Cardiac septum (tissue), 1 donor: ENCODE results near the gene ENTPD8. TPM values are rescaled to one million over a fixed set of nuclear protein-coding genes. Genes with fewer than 3 reads are reported as not detected.
"Not testable (repeated sequence)": the region's sequence is repeated elsewhere in the genome, so short reads cannot be mapped to it uniquely, and the experiment has no call there.

Experiments
- DNase-seq: peaks from one replicate; pipeline ENCODE4 v3.0.0-alpha.2; 2020; ENCODE audit warnings: low spot score
- intact Hi-C: fragments of 100-400 bp; cut with DNase I; formaldehyde crosslinking; loops from one replicate; pipeline ENCODE4 v1.14.0; 2022
- total RNA-seq: library from RNA; stranded (reverse); fragmentation: NEBNext Ultra II Directional; extraction: Animal tissue kit (Norgen Biotek cat#: 25700); gene quantifications from one replicate; pipeline ENCODE4 v1.2.1, GENCODE V29; 2021
- donor health status: DM: no; HTN: no; CAD: no.

Gene ENTPD8
- total RNA-seq, 1 donor from 2014 or later, result not detected

- intact Hi-C loops, result no loop called here
- peak; percentile 1 for DNase-seq
These were observed 19.1 kb downstream of the ENTPD8 start for GRCh38 chr9:137421838-137422603.

- intact Hi-C loops, result no loop called here
- DNase-seq, result no peak
These were observed 23.8 kb downstream of the ENTPD8 start for GRCh38 chr9:137417161-137418021.

- DNase-seq, result no peak
- intact Hi-C loops, result no loop called here
These were observed 24.5 kb downstream of the ENTPD8 start for GRCh38 chr9:137416563-137417151.

- no peak for DNase-seq
- intact Hi-C loops, result no loop called here
These were observed 25.1 kb downstream of the ENTPD8 start for GRCh38 chr9:137416006-137416562.

GRCh38 chr9:137415451-137415850 lies 25.7 kb downstream of the ENTPD8 start:
- intact Hi-C loops, result no loop called here
- no peak for DNase-seq

GRCh38 chr9:137412431-137412830 lies 28.7 kb downstream of the ENTPD8 start:
- intact Hi-C loops, result no loop called here

GRCh38 chr9:137411645-137412380 lies 29.3 kb downstream of the ENTPD8 start:
- intact Hi-C loops, result no loop called here
- DNase-seq, result peak; percentile 87

More at GRCh38 chr9:137412431-137412830, 28.7 kb downstream of the ENTPD8 start:
- no peak for DNase-seq

- DNase-seq, result no peak
- intact Hi-C loops, result no loop called here
These were observed 29.9 kb downstream of the ENTPD8 start for GRCh38 chr9:137411260-137411644.

- intact Hi-C loops, result no loop called here
- DNase-seq, result no peak
These were observed 30.3 kb downstream of the ENTPD8 start for GRCh38 chr9:137410891-137411249.

GRCh38 chr9:137410236-137410890 lies 30.8 kb downstream of the ENTPD8 start:
- DNase-seq, intact Hi-C loops: not testable (repeated sequence)

GRCh38 chr9:137409515-137409914 lies 31.6 kb downstream of the ENTPD8 start:
- no peak for DNase-seq
- intact Hi-C loops, result no loop called here

GRCh38 chr9:137408651-137409405 lies 32.3 kb downstream of the ENTPD8 start:
- no peak for DNase-seq
- intact Hi-C loops, result loop anchor here (1.0 kb wide), 1 partner anchor 169 kb away; no protein-coding TSS in a partner anchor

GRCh38 chr9:137407590-137408300 lies 33.4 kb downstream of the ENTPD8 start:
- intact Hi-C loops, result loop anchor here (1.0 to 2.0 kb wide), 2 partner anchors 113 to 167 kb away; no protein-coding TSS in a partner anchor
- no peak for DNase-seq

- intact Hi-C loops, result loop anchor here (2.0 kb wide), 1 partner anchor 112 kb away; no protein-coding TSS in a partner anchor
- no peak for DNase-seq
These were observed 34.1 kb downstream of the ENTPD8 start for GRCh38 chr9:137406876-137407589.

GRCh38 chr9:137406085-137406760 lies 34.9 kb downstream of the ENTPD8 start:
- DNase-seq, result no peak

GRCh38 chr9:137405677-137406081 lies 35.5 kb downstream of the ENTPD8 start:
- intact Hi-C loops, result loop anchor here (2.0 kb wide), 1 partner anchor 111 kb away; no protein-coding TSS in a partner anchor
- no peak for DNase-seq

More at GRCh38 chr9:137406085-137406760, 34.9 kb downstream of the ENTPD8 start:
- intact Hi-C loops, result loop anchor here (2.0 kb wide), 1 partner anchor 111 kb away; no protein-coding TSS in a partner anchor
